Measurements from ENCODE around the gene TFDP1.

The TFDP1 gene

DNA sequence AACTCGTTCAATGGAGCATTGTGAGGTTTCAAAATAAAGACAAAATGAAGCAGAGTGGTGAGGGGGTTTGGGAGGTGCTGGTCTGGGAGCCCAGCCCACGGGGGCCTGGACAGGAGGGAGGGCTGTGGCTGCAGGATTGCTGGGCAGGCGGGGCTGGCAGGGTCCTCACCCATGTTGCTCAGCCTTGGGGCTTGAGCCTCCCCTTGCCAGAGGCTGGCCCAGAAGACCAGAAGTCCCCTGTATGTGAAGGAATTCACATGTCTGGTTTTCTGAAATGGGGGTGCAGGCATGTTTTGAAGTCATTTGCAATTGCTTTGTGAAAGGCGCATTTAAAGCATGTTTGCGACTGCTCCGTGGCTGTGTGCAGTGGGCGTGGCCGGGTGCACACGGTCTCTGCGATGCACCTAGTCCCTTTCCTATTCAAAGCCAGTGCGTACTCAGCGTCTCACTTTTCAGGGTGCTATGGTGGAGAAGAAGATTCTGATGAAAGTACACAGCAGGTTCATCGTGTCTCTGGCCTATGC, 84.7 kb downstream of the TFDP1 start:
- no peak for DNase-seq

DNA sequence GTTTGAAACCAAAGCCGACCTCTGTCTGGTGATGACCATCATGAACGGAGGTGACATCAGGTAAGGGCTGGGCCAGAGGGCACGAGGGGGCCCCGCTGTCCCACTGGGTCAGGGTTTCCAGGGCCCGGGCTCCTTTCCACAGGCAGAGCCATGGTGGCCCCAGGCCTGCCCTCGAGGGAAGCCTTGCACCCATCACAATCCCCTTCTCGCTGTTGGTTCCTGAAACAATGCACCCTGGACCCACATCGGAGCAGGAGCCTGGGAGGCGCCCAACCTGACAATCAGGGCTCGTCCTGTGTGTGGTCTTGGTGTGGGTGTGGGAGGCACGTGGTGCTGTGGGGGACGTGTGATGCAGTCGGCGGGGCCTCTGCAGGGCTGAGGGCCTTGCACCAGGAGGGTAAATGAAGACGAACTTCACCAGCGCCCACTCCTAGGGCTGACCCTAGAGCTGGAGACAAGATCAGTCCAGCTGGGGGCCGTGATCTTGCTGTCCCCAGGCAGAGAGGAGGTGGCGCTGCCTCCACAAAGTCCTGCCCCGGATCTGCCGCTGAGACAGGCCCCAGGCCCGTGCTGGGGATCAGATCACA, 85.3 kb downstream of the TFDP1 start:
- no peak for DNase-seq

DNA sequence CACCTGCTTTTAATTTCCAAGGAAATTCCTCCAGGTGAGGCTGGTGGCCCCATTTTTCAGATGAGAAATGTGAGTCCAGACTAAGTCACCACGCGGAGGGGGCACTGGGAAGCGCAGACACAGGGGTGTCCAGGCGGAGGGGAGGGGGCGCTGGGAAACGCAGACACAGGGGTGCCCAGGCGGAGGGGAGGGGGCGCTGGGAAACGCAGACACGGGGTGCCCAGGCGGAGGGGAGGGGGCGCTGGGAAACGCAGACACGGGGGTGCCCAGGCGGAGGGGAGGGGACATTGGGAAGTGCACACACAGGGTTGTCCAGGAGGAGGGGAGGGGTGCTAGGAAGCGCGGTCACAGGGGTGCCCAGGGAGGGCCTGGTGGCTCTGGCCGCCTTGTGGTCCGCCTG, 86.0 kb downstream of the TFDP1 start:
- DNase-seq, result no peak

DNA sequence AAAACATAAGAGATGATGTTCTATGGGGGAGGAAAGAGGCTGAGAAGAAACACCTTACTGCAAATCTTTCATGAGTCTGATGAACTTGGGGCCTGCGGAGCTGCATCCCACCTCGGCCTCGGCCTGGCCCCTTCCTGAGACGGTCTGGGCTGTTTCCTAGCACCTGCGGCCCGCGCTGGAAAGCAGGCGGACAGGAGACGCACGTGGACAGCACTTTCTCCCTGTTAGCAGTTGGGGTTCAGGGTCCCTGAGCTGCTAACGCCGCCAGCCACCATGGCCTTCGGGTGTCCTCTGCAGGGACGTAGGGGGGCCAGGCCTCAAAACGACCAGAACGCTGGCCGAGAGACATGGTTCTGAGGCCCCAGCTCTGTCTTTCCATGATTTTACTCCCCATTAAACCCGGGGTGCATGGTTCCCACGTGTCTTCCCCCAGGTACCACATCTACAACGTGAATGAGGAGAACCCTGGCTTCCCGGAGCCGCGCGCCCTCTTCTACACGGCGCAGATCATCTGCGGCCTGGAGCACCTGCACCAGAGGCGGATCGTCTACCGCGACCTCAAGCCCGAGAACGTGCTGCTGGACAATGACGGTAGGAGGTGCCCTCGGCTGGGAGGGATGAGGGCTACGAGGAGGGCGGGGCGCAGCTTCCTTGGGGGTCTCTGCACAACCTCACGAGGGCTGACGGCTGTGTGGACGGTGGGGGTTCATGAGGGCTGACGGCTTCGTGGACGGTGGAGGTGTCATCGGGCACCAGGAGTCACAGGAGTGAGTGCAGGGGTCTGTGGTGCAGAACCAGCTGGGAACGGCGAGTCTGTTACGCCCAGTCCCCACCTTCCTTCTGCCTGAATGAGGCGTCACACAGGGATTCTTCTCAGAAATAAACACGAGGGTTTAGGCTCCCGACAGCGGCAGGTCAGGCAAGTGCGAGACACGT, 86.8 kb downstream of the TFDP1 start:
- no peak for DNase-seq

DNA sequence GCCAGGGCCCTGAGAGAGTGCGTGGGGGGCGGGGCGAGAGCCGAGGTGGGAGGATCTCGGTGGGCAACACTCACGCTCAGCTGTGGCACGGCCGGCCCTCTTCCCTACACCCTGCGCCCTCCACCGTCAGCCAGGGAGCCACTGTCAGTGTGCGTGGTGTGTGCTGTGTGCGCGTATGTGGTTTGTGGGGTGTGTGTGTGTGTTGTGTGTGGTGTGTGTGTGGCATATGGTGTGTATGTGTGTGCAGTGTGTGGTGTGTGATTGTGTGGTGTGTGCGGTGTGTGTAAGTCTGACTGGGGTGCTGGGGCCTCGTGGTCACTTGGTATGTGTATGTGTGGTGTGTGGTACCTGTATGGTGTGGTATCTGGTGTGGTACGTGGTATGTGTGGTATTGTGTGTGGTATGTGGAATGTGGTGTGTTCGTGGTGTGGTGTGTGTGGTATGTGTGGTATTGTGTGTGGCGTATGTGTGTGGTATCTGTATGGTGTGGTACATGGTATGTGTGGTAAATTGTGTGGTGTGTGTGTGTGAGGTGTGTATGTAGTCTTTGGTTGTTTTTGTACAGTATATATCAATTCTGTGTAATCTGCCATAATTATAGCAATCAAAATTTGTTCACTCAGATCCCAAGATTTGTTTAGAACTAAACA, 87.6 kb downstream of the TFDP1 start:
- DNase-seq, result no peak
